H1 (cell line): ENCODE measurements around the gene NFKBIL1. TPM values are rescaled to one million over a fixed set of nuclear protein-coding genes. Genes with fewer than 3 reads are reported as not detected.

Source experiments
- FOSL1 ChIP-seq: IDR thresholded peaks from 2 replicates; pipeline ENCODE4 v1.6.1; 2011; ENCODE audit warnings: mild to moderate bottlenecking, low read depth, low read length, moderate library complexity; ENCODE audit not compliant: insufficient read depth
- KDM4A ChIP-seq: IDR thresholded peaks from one replicate; pipeline ENCODE4 v1.7.1; 2012; ENCODE audit warnings: low read depth, mild to moderate bottlenecking, moderate library complexity, low read length, inconsistent platforms; ENCODE audit not compliant: severe bottlenecking
- polyA plus RNA-seq, 7 experiments: library from polyadenylated mRNA; depleted of rRNA in 3 of 7; stranded (reverse) in 5 of 7; unstranded in 2 of 7; fragments of >200 nt in 5 of 7; fragments of 200-250 nt in 2 of 7; gene quantifications; 1 replicate in 5 of 7; 2 replicates in 1 of 7; 4 replicates in 1 of 7; pipeline versions ENCODE4 v1.2.1 to v1.2.3, GENCODE V29; 2011 to 2013; ENCODE audit warnings: missing spikeins in 2 of 7, mixed read lengths in 2 of 7
- total RNA-seq: library from RNA; stranded (reverse); fragmentation: NEBNext Ultra II Directional; extraction: Animal tissue kit (Norgen Biotek cat#: 25700); gene quantifications from 2 replicates; pipeline ENCODE4 v1.2.1, GENCODE V29; 2021

NFKBIL1 gene
- total and polyA plus RNA-seq, 2 of the 8 experiments (the other 6 are each of a cell fraction or from before 2014, with no cell fraction given): 7.5 to 11.2 TPM

DNA sequence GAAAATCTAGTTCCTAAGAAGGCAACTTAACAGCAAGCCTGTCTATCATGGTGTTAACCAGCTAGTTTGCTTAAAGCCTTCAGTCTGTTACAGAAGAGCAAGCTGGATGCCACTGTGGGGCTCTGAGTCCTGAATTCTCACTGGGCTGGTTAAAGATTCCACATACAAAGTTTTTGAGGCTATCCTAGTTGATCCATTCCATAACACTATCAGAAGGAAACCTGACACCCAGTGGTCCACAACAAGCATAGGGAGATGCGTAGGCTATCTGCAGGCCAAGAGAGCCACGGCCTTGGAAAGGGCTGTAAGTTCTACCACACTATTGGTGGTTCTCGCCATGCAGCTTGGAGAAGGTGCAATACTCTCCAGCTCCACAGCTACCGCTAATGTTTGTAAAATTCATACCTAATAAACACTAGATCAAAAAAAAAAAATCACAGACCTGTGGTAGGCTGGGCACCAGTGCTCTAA lies 19.1 kb upstream of the NFKBIL1 start (continued):
- TF ChIP-seq KDM4A (no peak), FOSL1 (no peak)
